Coronary artery (tissue), 2 donors: ENCODE data around the gene SLC35E3.

Experiments used
- DNase-seq: peaks from one replicate; pipeline ENCODE4 v3.0.0-alpha.2; 2017; ENCODE audit warnings: low spot score
- H3K27ac ChIP-seq, 2 donors: fragments of 200-600 bp; sonication (generic); one replicate each; pipeline ENCODE4 v1.5.1; 2016 to 2019
- H3K4me3 ChIP-seq: fragments of 200-600 bp; sonication (generic); 2 replicates; pipeline ENCODE4 v1.5.1; 2016; ENCODE audit warnings: mild to moderate bottlenecking, moderate library complexity
- CTCF ChIP-seq: fragments of 200-600 bp; sonication (generic); IDR thresholded peaks from one replicate; pipeline ENCODE4 v1.5.1; 2019; ENCODE audit warnings: antibody characterized with exemption

Gene SLC35E3

GRCh38 chr12:68825569-68826217 lies 79.7 kb downstream of the SLC35E3 start:
- Histone ChIP-seq H3K27ac (no peak overlapping the region), H3K4me3 (no peak overlapping the region)
- no peak for DNase-seq
- TF ChIP-seq CTCF = no peak

- no peak overlapping the region for H3K27ac ChIP-seq
- no peak for DNase-seq
- TF ChIP-seq CTCF = no peak
Observed at GRCh38 chr12:68827895-68828671, 82.1 kb downstream of the SLC35E3 start.

GRCh38 chr12:68828672-68829068 lies 82.7 kb downstream of the SLC35E3 start:
- H3K27ac ChIP-seq = no peak overlapping the region
- no peak overlapping the region for H3K4me3 ChIP-seq
- DNase-seq = no peak
- no peak for TF ChIP-seq CTCF

More at GRCh38 chr12:68827895-68828671, 82.1 kb downstream of the SLC35E3 start:
- H3K4me3 ChIP-seq = no peak overlapping the region
